Effector memory CD4-positive, alpha-beta T cell (primary cell): ENCODE measurements around the gene DHRS13.
"Not testable (repeated sequence)": the region's sequence is repeated elsewhere in the genome, so short reads cannot be mapped to it uniquely, and the experiment has no call there.

Experiments used
- DNase-seq, 3 donors: peaks; one replicate each; pipeline ENCODE4 v3.0.0-alpha.2; 2020
- H3K27ac ChIP-seq: 2 replicates; pipeline ENCODE4 v1.7.0; 2013; ENCODE audit warnings: mild to moderate bottlenecking, low read length, moderate library complexity; ENCODE audit not compliant: insufficient read depth, poor library complexity, severe bottlenecking
- H3K27me3 ChIP-seq: replicated peaks from 2 replicates; pipeline ENCODE4 v1.7.0; 2013; ENCODE audit warnings: mild to moderate bottlenecking, low read length; ENCODE audit not compliant: insufficient read depth, control insufficient read depth, poor library complexity, severe bottlenecking
- H3K36me3 ChIP-seq: 2 replicates; pipeline ENCODE4 v1.7.0; 2013; ENCODE audit warnings: mild to moderate bottlenecking, low read length, moderate library complexity; ENCODE audit not compliant: control insufficient read depth, insufficient read depth
- H3K4me1 ChIP-seq: 2 replicates; pipeline ENCODE4 v1.7.0; 2013; ENCODE audit warnings: low read length, mild to moderate bottlenecking; ENCODE audit not compliant: control insufficient read depth, insufficient read depth, poor library complexity, severe bottlenecking
- H3K4me3 ChIP-seq: 2 replicates; pipeline ENCODE4 v1.7.0; 2013; ENCODE audit warnings: low read length, low read depth, mild to moderate bottlenecking; ENCODE audit not compliant: insufficient read depth, poor library complexity, severe bottlenecking
- H3K9me3 ChIP-seq: 2 replicates; pipeline ENCODE4 v1.7.0; 2013; ENCODE audit warnings: mild to moderate bottlenecking, low read length, moderate library complexity; ENCODE audit not compliant: control insufficient read depth

DHRS13 gene

DNA sequence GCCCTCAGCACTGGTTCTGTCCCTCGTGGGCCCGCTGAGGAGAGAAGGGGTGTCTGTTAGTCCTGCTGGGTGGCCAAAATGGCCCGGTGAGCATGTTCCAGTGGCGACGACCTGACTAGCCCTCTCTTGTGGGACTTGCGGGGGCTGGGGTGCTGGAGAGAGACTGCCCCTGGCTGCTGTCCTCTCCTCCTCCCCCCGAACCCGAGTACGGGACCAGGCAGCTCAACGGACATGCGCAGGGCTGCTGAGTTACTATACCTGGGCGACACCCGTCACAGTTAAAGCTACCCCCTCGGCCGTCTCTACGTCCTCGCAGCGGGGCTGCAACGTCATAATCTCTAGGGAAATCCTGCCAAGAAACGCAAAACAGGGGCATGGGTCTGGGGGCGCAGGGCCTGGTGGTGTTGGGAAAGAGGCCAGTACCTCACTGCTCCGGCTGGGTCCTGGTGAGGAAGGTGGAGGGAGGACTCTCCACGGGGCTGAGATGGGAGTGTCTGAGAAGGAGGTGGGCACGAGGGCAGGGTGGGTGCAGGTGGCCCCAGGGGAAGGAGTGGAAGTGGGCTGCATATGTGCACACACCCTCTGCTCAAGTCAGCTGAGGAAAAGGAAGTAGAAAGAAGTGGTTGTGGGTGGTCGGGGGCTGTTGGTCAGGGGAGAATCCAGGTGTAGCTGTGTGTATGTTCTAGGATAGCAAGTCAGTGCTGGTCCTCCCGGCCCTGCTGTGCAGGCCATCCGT, 18.7 kb downstream of the DHRS13 start:
- Histone ChIP-seq H3K36me3 (peaks cover 77% of the 10 kb centered on the region), H3K27ac (no peak overlapping the region)
- no peak for DNase-seq

DNA sequence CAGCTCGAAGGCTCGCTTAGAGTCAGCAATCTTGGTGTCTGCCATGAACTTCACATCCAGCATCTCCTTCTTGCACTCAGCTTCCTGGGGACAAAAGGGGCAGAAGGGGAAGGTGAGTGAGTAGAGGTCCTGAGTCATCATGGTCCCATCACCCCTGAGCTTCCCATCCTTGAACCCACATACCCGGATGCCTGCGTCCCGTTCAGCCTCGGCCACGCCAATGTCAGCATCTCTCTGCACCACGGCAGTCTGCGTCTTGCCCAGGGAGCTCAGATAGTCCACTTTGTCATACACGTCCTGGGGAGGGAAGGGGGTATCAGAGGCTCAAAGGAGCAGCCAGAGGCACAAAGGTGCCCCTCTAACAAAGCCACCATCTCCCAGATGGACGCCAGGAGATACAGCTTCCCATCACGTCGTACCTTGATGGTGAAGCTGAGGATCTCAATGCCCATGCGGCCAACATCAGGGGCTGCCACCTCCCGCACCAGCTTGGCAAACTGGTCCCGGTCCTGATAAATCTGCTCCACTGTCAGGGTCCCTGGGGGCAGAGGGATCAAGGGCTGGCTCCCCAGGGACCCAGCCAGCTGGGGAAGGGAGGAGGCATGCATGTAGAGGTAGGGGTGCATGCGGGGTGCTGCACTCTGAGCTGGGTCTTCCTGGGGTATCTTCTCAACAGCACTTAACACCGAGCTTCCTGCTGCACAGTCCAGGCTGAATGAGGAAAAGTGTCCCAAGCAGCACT, 20.6 kb downstream of the DHRS13 start:
- Histone ChIP-seq H3K36me3 (peaks cover 78% of the 10 kb centered on the region), H3K27me3 (no peaks in the 10 kb centered on the region), H3K4me1 (no peaks in the 10 kb centered on the region), H3K27ac (no peak overlapping the region), H3K4me3 (no peak overlapping the region), H3K9me3 (no peaks in the 10 kb centered on the region)
- DNase-seq = no peak

More for the DNA sequence above, 18.7 kb downstream of the DHRS13 start:
- no peaks in the 10 kb centered on the region for H3K27me3 ChIP-seq
- H3K4me1 ChIP-seq = no peaks in the 10 kb centered on the region
- no peaks in the 10 kb centered on the region for H3K9me3 ChIP-seq
- no peak overlapping the region for H3K4me3 ChIP-seq

DNA sequence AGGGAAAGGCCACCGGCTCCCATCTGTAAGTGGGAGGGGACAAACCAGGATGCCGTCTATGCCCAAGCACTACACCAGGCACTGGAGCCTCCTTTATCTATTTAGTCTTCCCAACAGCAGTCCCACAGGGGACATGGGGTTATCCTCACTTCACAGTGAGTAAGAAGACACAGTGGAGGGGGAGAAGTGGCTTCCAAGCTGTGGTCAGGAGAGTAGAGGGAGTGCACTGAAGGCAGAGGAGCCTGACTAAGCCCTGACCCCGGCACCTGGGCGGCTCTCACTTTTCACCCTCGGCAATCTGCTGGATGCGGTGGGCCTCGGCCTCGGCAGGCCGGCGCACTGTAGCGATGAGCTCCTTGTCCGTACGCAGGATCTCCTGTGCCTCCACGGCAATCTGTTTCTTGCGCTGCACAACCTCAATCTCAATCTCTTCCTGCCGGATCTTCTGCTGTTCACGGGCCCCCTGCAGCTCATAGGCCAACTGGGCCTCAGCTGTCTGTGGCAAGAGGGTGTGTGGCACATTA, 21.3 kb downstream of the DHRS13 start:
- H3K36me3 ChIP-seq = peaks cover 74% of the 10 kb centered on the region
- no peaks in the 10 kb centered on the region for H3K27me3 ChIP-seq
- H3K27ac ChIP-seq = no peak overlapping the region
- no peak overlapping the region for H3K4me3 ChIP-seq
- H3K4me1 ChIP-seq = no peaks in the 10 kb centered on the region
- H3K9me3 ChIP-seq = no peaks in the 10 kb centered on the region
- no peak for DNase-seq

DNA sequence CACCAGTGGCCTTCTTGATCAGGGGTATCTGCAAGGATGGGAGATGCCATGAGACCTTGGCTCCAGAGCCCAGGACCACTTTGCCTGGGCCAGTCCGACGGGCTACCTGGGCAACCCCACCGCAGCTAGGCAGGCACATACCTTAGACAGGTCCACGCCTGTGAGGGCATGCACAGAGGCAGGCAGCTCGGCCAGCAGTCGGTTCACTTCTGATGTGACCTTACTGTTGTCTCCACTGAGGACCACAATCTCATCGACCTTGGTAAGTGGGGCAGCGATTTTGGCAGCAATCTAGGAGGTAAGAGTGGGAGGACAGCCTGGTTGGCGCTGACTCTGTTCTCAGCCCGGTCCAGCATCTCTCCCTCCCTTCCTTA, 22.3 kb downstream of the DHRS13 start:
- H3K36me3 ChIP-seq = peaks cover 70% of the 10 kb centered on the region
- H3K4me3 ChIP-seq = no peak overlapping the region
- no peak overlapping the region for H3K27ac ChIP-seq
- no peaks in the 10 kb centered on the region for H3K4me1 ChIP-seq
- DNase-seq = no peak
- H3K27me3 ChIP-seq = no peaks in the 10 kb centered on the region
- H3K9me3 ChIP-seq = no peaks in the 10 kb centered on the region

DNA sequence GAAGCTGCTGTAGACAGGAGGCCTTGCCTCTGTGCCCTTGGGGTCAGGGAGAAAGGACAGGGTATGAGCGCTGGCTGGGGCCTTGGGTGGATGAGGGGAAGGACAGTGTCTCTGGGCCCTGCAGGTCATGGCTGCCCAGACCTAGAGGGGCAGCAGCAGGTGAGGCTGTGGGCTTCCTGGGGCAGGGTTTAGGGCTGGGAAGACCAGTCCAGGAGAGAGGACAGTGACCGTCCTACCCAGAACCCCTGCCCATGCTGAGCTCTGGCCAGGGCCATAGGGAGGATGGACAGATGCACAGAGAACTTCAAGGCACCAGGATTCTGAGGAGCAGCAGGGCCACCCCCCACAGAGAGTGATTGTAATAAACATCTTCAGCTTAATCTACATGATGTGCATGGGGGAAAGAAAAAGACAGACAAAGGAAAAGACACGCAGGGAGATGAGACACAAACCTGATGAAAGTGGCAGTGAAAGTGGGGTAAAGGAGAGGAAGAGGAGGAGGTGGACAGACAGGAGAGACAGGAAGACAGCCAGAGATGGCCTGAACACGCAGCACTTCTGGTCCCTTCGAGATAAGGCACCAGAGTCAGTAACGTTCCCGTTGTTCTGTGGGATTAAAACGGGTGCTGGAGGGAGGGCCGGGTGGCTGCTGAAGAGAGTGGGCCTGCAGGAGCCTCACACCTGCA, 22.9 kb downstream of the DHRS13 start:
- Histone ChIP-seq H3K27ac (no peak overlapping the region), H3K36me3 (peaks cover 65% of the 10 kb centered on the region)

DNA sequence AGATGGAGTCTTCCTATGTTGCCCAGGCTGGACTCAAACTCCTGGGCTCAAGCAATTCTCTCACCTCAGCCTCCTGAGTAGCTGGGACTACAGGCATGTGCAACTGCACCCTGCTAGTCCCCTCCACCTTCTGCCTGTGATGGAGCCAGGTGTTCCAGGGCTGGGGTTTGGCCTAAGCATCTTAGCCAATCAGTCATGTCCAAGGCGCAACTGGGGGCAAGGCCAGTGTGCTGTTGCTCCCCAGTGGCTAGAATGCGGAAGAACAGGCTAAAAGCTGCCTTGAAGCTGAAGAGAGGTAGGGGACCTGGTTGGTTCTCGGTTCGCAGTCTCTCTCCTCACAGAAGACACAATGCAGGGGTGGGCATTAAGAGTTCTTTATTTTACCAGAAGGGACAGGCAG, 23.9 kb downstream of the DHRS13 start:
- H3K4me1 ChIP-seq = no peaks in the 10 kb centered on the region
- no peak for DNase-seq
- H3K9me3 ChIP-seq = no peaks in the 10 kb centered on the region
- peaks cover 57% of the 10 kb centered on the region for H3K36me3 ChIP-seq
- H3K27ac ChIP-seq = no peak overlapping the region
- H3K27me3 ChIP-seq = no peaks in the 10 kb centered on the region
- no peak overlapping the region for H3K4me3 ChIP-seq

More for the DNA sequence above, 22.9 kb downstream of the DHRS13 start:
- no peak for DNase-seq
- no peaks in the 10 kb centered on the region for H3K27me3 ChIP-seq
- no peaks in the 10 kb centered on the region for H3K9me3 ChIP-seq
- H3K4me3 ChIP-seq = no peak overlapping the region
- H3K4me1 ChIP-seq = no peaks in the 10 kb centered on the region

DNA sequence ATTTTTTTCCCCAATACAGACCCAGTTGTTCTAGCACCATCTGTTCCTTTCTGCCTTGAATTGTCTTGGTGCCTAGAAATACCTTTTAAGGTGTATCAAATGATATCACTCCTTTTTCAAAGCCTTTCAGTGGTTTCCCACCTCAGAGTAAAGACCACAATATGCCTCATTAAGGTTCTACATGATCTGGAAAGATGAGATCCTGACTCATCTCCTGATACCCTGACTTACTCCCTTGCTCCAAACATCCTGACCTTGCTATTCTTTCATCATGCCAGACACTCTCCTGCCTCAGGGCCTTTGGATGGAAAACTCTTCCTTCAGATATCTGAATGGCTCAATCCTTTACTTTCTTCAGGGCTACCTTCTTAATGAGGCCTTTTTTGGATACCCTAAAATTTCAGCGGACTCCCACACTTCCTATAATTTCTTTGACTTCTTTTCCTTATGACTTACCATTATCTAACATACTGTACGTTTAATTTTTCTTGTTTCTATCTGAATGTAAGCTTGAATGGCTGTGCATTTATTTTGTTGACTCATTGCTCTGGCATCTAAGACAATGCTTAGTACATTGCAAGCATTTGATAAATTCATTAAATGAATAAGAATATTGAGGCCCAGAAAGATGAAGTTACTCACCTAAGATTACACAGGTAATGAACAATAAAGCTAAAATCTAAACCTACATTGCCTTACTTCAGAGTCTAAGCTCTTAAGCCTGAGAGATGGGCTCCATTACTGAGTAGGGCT, 24.5 kb downstream of the DHRS13 start:
- Histone ChIP-seq H3K27ac (no peak overlapping the region), H3K36me3 (peaks cover 50% of the 10 kb centered on the region), H3K4me3 (no peak overlapping the region), H3K27me3 (no peaks in the 10 kb centered on the region), H3K4me1 (no peaks in the 10 kb centered on the region), H3K9me3 (no peaks in the 10 kb centered on the region)
- no peak for DNase-seq

DNA sequence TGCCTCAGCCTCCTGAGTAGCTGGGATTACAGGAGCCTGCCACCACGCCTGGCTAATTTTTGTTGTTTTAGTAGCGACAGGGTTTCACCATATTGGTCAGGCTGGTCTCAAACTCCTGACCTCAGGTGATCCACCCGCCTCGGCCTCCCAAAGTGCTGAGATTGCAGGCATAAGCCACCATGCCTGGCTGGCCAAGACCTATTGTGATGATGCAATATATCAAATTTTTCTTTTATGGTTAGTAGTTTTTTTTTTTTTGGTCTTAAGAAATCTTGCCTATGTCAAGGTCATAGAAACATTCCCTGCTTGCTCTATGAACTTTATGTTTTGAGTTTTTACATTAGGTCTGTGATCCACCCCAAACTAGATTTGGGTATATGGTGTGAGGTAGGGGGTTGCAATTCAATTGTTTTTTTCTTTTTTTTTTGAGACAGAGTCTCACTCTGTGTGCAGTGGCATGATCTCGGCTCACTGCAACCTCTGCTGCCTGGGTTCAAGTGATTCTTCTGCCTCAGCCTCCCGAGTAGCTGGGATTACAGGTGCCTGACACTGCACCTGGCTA, 25.6 kb downstream of the DHRS13 start:
- H3K27me3 ChIP-seq, H3K9me3 ChIP-seq, H3K4me3 ChIP-seq, H3K27ac ChIP-seq, DNase-seq, H3K4me1 ChIP-seq: not testable (repeated sequence)
- peaks cover 39% of the 10 kb centered on the region for H3K36me3 ChIP-seq

DNA sequence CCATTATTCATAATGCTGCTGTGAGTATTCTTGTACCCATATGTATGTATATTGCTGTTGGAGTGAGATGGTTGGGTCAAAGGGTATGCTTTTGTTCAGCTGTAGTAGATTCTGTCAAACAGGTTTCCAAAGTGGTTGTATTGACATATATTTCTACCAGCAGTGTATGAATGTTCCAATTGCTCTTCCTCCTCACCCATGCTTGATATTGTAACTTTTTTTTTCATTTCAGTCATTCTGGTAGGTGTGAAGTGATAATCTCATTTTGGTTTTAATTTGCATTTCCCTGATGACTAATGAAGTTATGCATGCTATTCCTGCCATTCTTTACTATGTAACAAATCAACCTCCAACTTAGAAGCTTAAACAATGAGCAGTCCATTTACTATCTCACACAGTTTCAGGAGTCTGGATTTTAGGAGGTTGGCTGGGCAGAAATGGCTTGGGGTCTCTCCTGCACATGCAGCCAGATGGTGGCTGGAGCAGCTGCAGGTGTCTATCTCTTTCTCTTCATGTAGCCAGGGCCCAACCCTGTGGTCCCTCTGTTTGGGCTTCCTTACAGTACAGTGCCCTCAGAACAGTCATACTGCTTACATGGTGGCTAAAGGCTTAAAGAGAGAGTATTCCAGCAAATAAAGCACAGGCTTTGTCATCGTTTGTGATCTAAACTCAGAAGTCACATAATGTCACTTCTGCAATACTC, 26.9 kb downstream of the DHRS13 start:
- no peak overlapping the region for H3K4me3 ChIP-seq
- peaks cover 27% of the 10 kb centered on the region for H3K36me3 ChIP-seq
- H3K27ac ChIP-seq = no peak overlapping the region
- H3K9me3 ChIP-seq = no peaks in the 10 kb centered on the region
- H3K27me3 ChIP-seq = no peaks in the 10 kb centered on the region
- DNase-seq = no peak
- peaks cover 5% of the 10 kb centered on the region for H3K4me1 ChIP-seq
